Activated CD4-positive, alpha-beta T cell treated with anti-CD3 and anti-CD28 coated beads for 36 hours (primary cell): Measurements from ENCODE around the gene SF1. TPM values are rescaled to one million over a fixed set of nuclear protein-coding genes. Genes with fewer than 3 reads are reported as not detected.

Experiments used
- ATAC-seq: fragments of 200-7000 bp; cut with Tn5 transposase; one replicate; pipeline ENCODE4 v1.10.0; 2021; ENCODE audit warnings: mild to moderate bottlenecking, moderate library complexity
- CTCF ChIA-PET: fragments of 350-600 bp; sonication (Branson Sonifier 250); formaldehyde crosslinking; loops from one replicate; lab custom pipeline; 2021; ENCODE audit warnings: antibody characterized with exemption; lab: Charles Lee
- POLR2A ChIA-PET: fragments of 350-600 bp; sonication (Branson Sonifier 250); formaldehyde crosslinking; loops from one replicate; lab custom pipeline; 2021; ENCODE audit warnings: antibody characterized with exemption, inconsistent platforms; lab: Charles Lee
- DNase-seq: peaks from one replicate; pipeline ENCODE4 v3.0.0-alpha.2; 2020
- H3K27ac Mint-ChIP-seq: one replicate; pipeline ENCODE4 v1.8.0; 2021; ENCODE audit warnings: mixed read lengths
- H3K27me3 Mint-ChIP-seq: one replicate; pipeline ENCODE4 v1.8.0; 2021; ENCODE audit warnings: mixed read lengths
- H3K36me3 Mint-ChIP-seq: one replicate; pipeline ENCODE4 v1.8.0; 2021; ENCODE audit warnings: low read depth, mixed read lengths
- H3K4me1 Mint-ChIP-seq: one replicate; pipeline ENCODE4 v1.8.0; 2021; ENCODE audit warnings: mixed read lengths
- H3K4me3 Mint-ChIP-seq: one replicate; pipeline ENCODE4 v1.8.0; 2021; ENCODE audit warnings: mild to moderate bottlenecking, moderate library complexity, mixed read lengths
- H3K9me3 Mint-ChIP-seq: one replicate; pipeline ENCODE4 v1.8.0; 2021; ENCODE audit warnings: low read depth, mixed read lengths
- intact Hi-C, 2 experiments: fragments of 100-400 bp; cut with DNase I in 1 of 2; cut with micrococcal nuclease in 1 of 2; formaldehyde crosslinking; loops; one replicate each; pipeline versions ENCODE4 v1.14.2 to v1.15.1; 2022 to 2024; cut with DNase I, micrococcal nuclease
- total RNA-seq, 2 experiments: library from RNA; stranded (reverse); gene quantifications; one replicate each; pipeline ENCODE4 v1.2.3, GENCODE V29; 2021

Gene SF1
- total RNA-seq, 2 experiments from 2014 or later: 318 to 362 TPM

- Mint-ChIP-seq H3K27me3 (peaks cover 64% of the 10 kb centered on the region), H3K4me3 (no peak overlapping the region), H3K4me1 (peaks cover 13% of the 10 kb centered on the region), H3K36me3 (no peaks in the 10 kb centered on the region), H3K9me3 (no peaks in the 10 kb centered on the region), H3K27ac (no peak overlapping the region)
- POLR2A ChIA-PET: no interaction called here
- DNase-seq (no peak), ATAC-seq (no peak)
- intact Hi-C loops: no loop called here
- CTCF ChIA-PET: interaction anchor here (0.6 to 2.2 kb wide), 5 partner anchors 10 to 264 kb away, joined by 3 to 8 read pairs (median 3); no protein-coding TSS in a partner anchor
These were observed 63.2 kb downstream of the SF1 start for GRCh38 chr11:64715110-64715509.

- peaks cover 13% of the 10 kb centered on the region for H3K4me1 Mint-ChIP-seq
- no peak for DNase-seq
- H3K4me3 Mint-ChIP-seq: no peak overlapping the region
- peaks cover 66% of the 10 kb centered on the region for H3K27me3 Mint-ChIP-seq
- H3K36me3 Mint-ChIP-seq: no peaks in the 10 kb centered on the region
- ATAC-seq: no peak
- ChIA-PET CTCF (interaction anchor here (2.2 kb wide), 1 partner anchor 10 kb away, joined by 8 read pairs; no protein-coding TSS in a partner anchor), POLR2A (no interaction called here)
- intact Hi-C loops: loop anchor here in 1 of 2 experiments (1.0 kb wide), 1 partner anchor 8 kb away; no protein-coding TSS in a partner anchor
- H3K27ac Mint-ChIP-seq: no peak overlapping the region
- H3K9me3 Mint-ChIP-seq: no peaks in the 10 kb centered on the region
These were observed 63.7 kb downstream of the SF1 start for GRCh38 chr11:64714666-64715065.

Other genes with a start within 250 kb of the SF1 start
- gene SLC22A11, start 222.6 kb downstream of the SF1 start, total RNA-seq: under 1 TPM in 1 of 2 experiments, not detected in 1; 0.05 TPM
- not detected for gene SLC22A12, start 187.3 kb downstream of the SF1 start, total RNA-seq
- gene NRXN2, start 55.3 kb downstream of the SF1 start, total RNA-seq: under 1 TPM; 0.18 to 0.39 TPM
- gene RASGRP2, start 34.4 kb downstream of the SF1 start, total RNA-seq: 1 to 10 TPM; 5.6 to 5.9 TPM
- 1 to 10 TPM in 1 of 2 experiments, under 1 TPM in 1; 0.87 to 1.5 TPM for gene PYGM, start 18.6 kb downstream of the SF1 start, total RNA-seq
- 10 to 100 TPM; 54.0 to 57.3 TPM for gene MAP4K2, start 24.7 kb upstream of the SF1 start, total RNA-seq
- 10 to 100 TPM; 34.8 to 38.5 TPM for gene MEN1, start 32.0 kb upstream of the SF1 start, total RNA-seq
- under 1 TPM; 0.28 to 0.39 TPM for gene CDC42BPG, start 66.1 kb upstream of the SF1 start, total RNA-seq
- 10 to 100 TPM; 71.0 to 73.6 TPM for gene EHD1, start 100.1 kb upstream of the SF1 start, total RNA-seq
- gene ATG2A, start 138.7 kb upstream of the SF1 start, total RNA-seq: 10 to 100 TPM; 15.8 to 16.7 TPM
- gene PPP2R5B, start 146.1 kb upstream of the SF1 start, total RNA-seq: 10 to 100 TPM; 13.2 to 13.5 TPM
- under 1 TPM in 1 of 2 experiments, not detected in 1; 0.34 TPM for gene GPHA2, start 157.4 kb upstream of the SF1 start, total RNA-seq
- gene MAJIN, start 193.6 kb upstream of the SF1 start, total RNA-seq: 1 to 10 TPM; 1.2 to 1.6 TPM
- gene BATF2, start 218.4 kb upstream of the SF1 start, total RNA-seq: not detected
- 100 to 1,000 TPM in 1 of 2 experiments, 10 to 100 TPM in 1; 89.6 to 109 TPM for gene ARL2, start 235.6 kb upstream of the SF1 start, total RNA-seq
- gene SNX15, start 248.9 kb upstream of the SF1 start, total RNA-seq: 10 to 100 TPM; 12.1 to 14.2 TPM